NCI-H748 (cell line): ENCODE measurements around the gene TMEM63C.

Experiments used
- DNase-seq: peaks from one replicate; lab custom pipeline; 2025; ENCODE audit not compliant: unreplicated experiment; lab: John Stamatoyannopoulos, UW

The TMEM63C gene

DNA sequence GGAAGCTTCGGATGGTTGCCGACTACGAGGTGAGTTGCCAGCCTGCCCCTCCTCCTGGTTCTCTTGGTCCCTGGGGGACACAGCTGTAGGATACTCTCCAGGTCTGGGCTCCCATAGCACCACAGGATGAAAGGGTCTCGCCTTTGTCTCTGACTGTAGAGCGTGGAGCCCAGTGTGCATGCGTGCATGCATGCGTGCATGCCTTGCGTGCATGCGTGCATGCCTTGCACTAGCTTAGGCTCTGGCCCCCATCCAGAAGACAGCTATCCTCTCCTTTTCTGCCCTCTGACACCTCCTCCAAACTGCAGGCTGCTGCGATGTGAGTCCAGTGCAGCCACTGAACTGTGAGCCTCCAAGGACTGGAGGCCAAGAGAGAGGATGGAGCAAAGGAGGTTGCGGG, 70.3 kb downstream of the TMEM63C start:
- DNase-seq, result no peak

DNA sequence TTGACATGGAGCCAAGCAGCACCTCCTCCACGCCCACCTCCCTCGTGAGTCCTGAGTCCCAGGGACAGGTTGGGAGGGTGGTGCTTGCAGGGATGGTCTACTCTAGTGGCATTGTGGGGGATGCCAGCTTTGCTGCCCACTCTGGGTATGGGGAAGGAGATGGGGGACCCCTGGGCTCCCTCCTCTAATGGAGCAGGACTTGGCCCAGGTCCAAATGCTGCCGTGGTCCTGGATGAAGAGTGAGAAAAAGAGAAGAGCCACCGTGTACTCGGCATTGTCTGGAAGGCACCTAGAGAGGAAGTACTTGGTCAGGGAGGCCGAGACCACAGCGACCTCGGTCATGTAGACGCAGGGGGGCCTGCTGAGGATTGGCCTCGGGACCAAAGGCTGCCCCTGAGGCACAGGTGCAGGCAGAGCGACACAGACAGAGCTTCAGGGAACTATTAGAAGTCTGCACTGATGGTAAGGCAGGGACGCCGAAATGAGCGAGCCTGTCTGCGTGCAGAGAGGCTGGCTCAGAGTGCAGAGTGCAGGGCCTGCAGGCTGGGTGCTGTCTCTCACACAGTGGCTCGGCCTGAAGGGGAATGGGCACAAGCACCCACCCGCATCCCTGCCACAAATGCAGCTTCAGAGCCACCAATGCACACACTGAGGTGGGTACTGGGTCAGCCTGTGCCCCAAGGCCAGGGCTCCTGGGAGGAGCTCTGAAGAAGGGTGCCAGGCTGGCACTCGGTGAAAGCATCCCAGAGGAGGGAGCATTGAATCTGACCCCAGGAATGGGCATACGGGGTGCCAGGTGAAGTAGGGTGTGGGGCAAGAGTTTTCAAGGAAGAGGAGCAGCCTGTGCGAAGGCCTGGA, 72.0 kb downstream of the TMEM63C start:
- DNase-seq, result no peak

- DNase-seq, result no peak
These were observed 75.1 kb downstream of the TMEM63C start for GRCh38 chr14:77256694-77257093.

DNA sequence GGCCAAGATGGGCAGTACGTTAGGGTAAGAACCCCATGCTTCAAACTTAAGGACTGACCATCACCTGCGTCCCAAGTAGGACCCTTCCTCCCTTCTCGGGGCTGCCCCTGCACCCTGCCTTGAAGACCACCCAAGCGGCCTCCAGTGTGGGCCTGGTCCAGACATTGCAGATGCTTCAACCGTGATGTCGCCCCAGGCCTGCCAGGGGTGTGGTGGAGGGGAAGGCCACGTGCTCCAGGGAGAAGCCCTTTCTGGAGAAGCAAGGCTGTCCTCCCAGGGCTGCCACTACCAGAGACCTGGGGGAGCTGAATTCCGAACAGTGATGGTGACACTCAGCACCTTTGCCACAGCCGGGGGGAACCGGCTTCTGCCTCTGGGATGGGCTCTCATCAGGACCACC, 76.1 kb downstream of the TMEM63C start:
- DNase-seq, result no peak

GRCh38 chr14:77258566-77258965, 77.0 kb downstream of the TMEM63C start:
- no peak for DNase-seq

DNA sequence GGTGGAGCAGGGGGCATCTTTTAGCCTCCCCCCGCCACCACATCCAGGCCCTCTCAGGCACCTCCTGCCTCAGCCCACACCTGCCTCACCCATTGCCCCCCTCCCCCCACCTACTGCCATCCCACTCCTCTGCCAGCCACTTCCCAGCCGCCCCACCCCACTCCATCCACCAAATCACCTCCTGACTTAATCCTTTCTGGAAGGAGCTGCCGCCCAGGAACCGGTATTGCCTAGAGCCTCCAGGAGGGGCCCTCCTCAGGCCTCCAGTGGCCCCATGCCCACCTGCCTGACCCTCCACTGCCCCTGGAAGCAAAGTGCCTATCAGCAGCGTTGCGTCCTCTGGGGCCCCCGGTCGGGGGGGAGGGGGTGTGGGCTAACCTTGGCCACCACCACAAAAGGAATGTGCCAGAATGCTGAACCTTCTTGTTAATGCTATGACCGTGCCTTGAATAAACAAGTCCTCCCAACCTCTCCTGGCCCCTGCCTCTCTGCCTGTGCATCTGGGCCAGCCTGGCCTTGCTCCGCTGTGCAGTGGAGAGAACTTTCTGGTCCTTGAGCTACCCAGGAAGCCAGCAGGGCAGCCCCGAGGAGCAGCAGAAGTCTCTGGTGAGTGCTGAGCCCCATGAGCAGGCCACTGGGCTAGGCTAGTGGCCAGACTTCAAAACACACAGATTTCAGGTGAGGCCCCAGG, 77.6 kb downstream of the TMEM63C start:
- no peak for DNase-seq

DNA sequence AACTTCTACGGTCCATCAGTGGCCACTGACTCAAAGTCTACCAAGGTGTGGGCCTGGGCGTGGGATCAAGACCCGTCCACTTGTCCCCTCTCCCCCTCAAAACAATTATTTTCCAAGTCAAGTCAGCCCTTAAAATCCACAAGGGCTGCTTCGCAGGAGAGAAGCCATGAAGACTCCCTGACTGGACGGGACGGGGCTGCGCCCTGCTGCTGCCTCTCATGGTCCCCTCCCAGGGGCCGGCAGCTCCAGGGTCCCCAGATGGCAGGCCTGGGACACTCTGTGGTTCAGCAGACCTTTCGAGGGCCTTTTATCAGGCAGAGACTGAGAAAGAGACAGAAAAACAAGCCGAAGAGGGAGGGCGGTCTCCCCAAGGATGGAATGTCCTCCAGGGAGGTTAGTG, 78.6 kb downstream of the TMEM63C start:
- no peak for DNase-seq

GRCh38 chr14:77260631-77261030, 79.0 kb downstream of the TMEM63C start:
- DNase-seq, result no peak

GRCh38 chr14:77264466-77265186, 83.0 kb downstream of the TMEM63C start:
- no peak for DNase-seq

- no peak for DNase-seq
These were observed 83.6 kb downstream of the TMEM63C start for GRCh38 chr14:77265187-77265515.

- DNase-seq, result no peak
These were observed 84.2 kb downstream of the TMEM63C start for GRCh38 chr14:77265561-77266335.

DNA sequence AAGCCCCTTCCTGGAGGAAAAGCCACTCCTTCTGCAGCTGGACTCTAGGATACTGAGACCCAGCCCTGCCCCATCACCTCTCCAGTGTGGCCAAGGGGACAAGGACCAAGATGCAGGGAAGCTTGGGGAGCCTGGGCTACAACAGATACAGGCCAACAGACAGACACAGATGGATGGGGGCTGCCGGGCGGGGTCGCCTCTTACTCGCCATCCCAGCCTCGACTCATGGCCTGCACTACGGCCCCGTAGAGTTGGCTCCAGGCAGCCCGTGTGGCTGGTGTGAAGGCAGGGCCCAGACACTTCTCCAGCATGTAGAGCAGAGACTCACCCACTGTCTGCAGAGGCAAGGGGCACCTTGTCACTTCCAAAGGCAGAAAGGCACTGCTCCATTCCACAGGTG, 84.7 kb downstream of the TMEM63C start:
- DNase-seq, result no peak

GRCh38 chr14:77267937-77268699, 86.5 kb downstream of the TMEM63C start:
- no peak for DNase-seq

- peak; percentile 38 for DNase-seq
These were observed 87.5 kb downstream of the TMEM63C start for GRCh38 chr14:77268989-77269600.

DNA sequence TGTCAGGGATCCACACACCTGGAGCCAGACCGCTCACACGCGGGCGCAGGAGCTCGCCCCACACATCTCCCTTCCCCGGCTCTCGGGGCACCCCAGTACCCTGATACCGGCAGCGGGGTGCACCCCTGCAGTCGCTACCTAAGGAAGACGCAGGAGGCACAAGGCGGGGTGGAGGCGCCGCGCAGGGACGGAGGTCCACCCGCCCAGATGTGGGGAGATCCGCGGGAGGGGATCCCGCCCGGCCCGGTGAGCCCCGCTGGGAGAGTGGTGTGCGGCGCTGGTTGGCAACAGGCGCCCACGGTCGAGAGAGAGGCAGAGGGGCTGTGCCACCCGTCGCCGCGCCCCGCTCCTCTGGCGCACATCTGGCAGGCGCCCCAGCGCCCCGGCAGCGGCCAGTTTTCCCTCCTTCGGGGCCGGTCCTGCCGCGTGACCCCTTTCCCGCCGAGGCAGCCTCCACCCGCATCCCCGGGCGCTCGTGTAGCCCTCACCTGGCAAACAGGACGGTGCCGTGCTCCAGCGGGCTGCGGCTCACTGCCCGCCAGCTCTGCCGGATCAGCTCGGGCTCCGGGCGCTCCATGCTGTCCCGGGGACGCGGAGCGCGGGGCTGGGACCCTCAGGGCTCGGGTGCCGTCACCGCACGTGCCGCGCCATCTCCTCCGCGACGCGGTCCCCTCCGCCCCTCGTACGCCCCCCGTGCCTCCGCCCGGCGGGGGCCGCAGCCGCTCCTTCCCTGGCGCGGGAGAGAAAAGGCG, 88.9 kb downstream of the TMEM63C start:
- peak; percentile 37 for DNase-seq

DNA sequence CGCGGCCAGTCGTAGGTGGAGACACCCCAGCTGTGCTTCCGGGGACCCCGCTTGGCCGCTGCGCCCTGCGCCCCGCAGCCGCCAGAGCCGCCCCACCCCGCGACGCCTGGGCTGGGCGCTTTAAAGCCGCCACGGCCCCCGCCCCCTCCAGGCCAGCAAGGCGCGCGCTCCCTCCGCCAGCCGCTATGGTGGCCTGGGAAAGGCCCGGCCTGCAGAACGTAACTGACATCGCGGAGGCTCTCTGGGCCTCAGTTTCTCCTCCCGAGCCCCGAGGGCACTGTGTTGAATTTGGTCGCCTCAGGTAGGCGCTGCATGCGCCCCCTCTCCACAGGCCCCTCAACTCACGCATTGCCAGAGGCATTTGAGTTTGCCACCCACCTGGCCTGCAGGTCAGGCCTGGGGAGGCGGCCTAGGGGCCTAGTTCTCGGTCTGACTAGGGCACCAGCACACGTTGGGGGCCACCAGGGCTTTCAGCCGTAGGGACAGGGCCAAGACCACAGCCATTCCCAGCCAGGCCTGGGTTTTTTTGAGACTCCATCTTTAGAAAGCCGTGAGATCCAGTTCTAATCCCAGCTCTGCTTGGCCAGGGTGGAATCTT, 89.6 kb downstream of the TMEM63C start, which contains the start of gene NGB:
Gene NGB, minus strand, starts transcription at position 94 of the 598 bp plus-strand sequence. CDS start 269 bp downstream, outside the sequence.
- no peak for DNase-seq

DNA sequence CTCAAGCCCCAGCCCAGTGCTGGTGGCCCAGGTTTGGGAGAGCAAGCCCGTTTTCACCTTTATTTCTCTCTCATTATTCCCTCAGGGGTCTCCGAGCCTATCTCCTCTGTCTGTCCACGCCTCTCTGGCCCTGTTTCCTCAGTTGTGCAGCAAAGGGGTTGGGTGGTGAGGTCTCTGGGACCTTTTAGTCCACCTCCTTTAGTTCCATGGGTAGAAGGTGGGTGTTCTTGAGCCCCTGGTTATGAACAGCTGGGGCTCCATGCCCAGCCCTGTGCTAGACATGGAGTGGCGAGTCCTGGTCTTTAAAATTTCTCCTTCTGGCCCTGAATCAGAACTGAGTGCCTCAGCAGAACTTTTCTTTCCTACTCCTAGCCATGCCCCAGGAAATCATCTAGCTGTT, 90.7 kb downstream of the TMEM63C start:
- no peak for DNase-seq

GRCh38 chr14:77273796-77274195, 92.2 kb downstream of the TMEM63C start:
- no peak for DNase-seq
